Articular chondrocyte of knee joint (primary cell): ENCODE measurements around the gene ZNF253. TPM values are rescaled to one million over a fixed set of nuclear protein-coding genes. Genes with fewer than 3 reads are reported as not detected.

Experiments
- total RNA-seq: library from RNA; depleted of rRNA; stranded (reverse); fragments of >200 nt; gene quantifications from 2 replicates; pipeline ENCODE4 v1.2.3, GENCODE V29; 2012

The ZNF253 gene
- 5.5 and 8.4 TPM in 2 replicates for total RNA-seq

DNA sequence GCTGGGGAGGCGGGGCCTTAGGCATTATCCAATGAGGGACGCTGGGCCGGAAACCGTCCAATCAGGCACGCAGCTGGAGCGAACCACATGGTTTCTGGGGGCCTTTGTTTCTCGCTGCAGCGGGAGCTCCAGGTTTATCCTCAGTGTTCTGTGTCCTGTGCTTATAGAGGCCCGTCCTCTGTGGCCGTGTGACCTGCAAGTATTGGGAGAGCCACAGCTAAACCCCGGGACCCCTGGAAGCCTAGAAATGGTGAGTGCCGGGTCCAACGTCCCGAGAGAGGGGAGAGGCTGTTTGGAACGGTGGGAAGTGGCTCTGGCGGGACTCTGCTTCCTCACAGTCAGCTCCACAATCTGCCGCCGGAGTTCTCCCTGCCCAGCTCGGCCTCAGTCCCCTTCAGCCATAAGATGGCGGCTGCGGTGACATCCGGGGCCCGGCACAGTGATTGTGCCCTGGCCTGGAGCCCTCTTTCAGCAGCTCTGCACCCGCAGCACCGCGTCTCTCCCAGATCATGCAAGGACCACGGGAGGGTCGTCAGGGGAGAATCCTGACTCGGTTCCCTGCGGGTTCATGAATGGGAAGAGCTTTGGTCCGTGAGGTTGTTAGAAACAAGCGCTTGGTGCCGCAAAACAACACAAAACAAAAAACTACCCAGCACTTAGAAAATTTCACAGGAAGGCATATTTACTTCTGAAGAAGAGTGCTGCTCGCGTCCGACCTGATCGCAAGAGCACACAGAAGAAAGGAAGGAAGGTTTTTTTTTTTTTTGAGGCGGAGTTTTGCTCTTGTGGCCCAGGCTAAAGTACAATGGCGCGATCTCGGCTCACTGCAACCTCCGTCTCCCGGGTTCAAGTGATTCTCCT, at the start of gene ZNF253:
TSS of gene ZNF253 (plus strand) at position 133 of the 861 bp plus-strand sequence. CDS start at position 248, 115 bp downstream.

DNA sequence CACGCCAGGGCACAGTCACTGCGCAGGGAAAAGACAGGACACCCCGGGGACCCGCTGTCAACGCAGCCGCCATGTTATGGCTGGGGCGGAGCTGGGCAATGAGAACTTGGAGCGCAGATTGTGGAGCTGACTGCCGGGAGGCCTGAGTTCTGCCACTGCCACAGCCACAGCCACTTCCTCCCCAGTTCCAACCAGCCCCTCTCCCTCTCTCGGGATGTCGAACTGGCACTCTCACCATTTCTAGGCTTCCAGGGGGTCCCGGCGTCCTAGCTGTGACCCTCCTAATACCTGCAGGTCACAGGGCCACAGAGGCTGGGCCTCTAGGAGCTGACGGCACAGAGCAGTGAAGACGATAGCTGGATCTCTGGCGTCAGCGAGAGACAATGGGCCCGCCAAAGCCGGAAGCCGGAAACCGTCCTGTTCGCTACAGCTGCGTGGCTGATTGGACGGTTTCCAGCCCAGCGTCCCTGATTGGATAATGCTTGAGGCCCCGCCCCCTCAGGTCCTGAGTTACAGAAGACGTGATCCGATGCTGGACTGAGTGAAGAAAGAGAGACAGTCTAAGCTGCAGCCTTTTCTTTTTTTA, 44.2 kb upstream of the ZNF253 start, which contains the start of gene ZNF506:
TSS of gene ZNF506 (minus strand) at position 385 of the 586 bp plus-strand sequence. CDS start at position 238, 147 bp downstream.

DNA sequence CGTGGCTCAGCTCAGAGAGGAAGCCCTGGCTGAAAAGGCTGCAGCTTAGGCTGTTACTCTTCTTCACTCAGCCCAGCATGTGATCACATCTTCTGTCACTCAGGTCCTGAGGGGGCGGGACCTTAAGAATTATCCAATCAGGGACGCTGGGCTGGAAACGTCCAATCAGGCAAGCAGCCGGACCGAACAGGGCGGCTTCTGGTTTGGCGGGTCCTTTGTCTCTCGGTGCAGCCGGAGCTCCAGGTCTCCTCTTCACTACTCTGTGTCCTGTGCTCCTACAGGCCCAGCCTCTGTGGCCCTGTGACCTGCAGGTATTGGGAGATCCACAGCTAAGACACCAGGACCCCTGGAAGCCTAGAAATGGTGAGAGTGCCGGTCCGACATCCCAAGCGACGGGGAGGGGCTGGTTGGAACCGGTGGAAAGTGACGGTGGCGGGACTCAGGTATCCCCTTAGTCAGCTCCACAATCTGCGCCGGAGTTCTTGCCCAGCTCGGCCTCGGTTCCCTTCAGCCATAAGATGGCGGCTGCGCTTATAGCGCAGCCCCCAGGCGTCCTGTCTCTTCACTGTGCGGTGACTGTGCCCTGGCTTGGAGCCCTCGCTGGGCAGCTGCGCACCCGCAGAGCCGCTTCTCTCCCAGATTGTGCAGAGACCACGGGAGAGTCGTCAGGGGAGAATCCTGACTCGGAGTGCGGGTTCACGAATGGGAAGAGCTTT, 35.2 kb downstream of the ZNF253 start, which contains the start of gene ZNF93:
TSS of gene ZNF93 (plus strand) at position 218 of the 716 bp plus-strand sequence. CDS start at position 361, 143 bp downstream.

Other genes starting within 250 kb of the ZNF253 start
- 1.6 and 2.6 TPM in 2 replicates for gene PBX4, start 247.2 kb upstream of the ZNF253 start, total RNA-seq
- 0.78 and 1.5 TPM in 2 replicates for gene LPAR2, start 237.7 kb upstream of the ZNF253 start, total RNA-seq
- gene GMIP, start 222.2 kb upstream of the ZNF253 start, total RNA-seq, result 2.5 and 5.6 TPM in 2 replicates
- gene ATP13A1, start 202.2 kb upstream of the ZNF253 start, total RNA-seq, result 32.0 and 33.2 TPM in 2 replicates
- gene ZNF101, start 197.0 kb upstream of the ZNF253 start, total RNA-seq, result 9.6 and 10.1 TPM in 2 replicates
- gene ZNF14, start 132.8 kb upstream of the ZNF253 start, total RNA-seq, result 7.8 and 10.5 TPM in 2 replicates
- 18.2 and 33.1 TPM in 2 replicates for gene ZNF506, start 44.1 kb upstream of the ZNF253 start, total RNA-seq
- gene ZNF93, start 35.1 kb downstream of the ZNF253 start, total RNA-seq, result 3.5 and 7.2 TPM in 2 replicates
- gene ZNF682, start 173.6 kb downstream of the ZNF253 start, total RNA-seq, result 2.0 and 5.0 TPM in 2 replicates
- 2.0 and 2.5 TPM in 2 replicates for gene ZNF90, start 212.1 kb downstream of the ZNF253 start, total RNA-seq